Activated CD8-positive, alpha-beta memory T cell treated with anti-CD3 and anti-CD28 coated beads for 4 hours (primary cell): Measurements from ENCODE around the gene EPN3.

ENCODE experiments used
- DNase-seq, 2 donors: peaks; one replicate each; pipeline ENCODE4 v3.0.0-alpha.2; 2020; ENCODE audit warnings: low read depth in 2 of 2

Gene EPN3

DNA sequence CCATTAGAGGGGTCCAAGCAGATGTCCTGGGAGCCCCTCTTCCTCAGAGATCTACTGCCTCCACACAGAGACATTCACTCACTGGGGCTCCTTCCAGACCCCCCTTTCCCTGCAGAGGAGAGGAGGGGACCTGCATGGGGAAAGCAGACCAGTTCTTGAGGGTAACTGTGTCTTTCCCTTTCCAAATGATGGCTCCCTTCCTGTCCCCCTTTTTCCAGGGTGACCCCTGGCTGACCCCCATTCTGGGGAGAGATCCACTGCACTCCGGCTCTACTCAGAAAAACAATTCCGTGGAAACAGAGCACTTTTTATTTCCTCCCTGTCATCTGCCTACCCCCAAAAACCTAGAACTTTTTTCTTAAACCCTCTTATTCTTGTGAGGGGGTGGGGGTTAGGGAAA is 34.4 kb downstream of the EPN3 start:
- no peak for DNase-seq

DNA sequence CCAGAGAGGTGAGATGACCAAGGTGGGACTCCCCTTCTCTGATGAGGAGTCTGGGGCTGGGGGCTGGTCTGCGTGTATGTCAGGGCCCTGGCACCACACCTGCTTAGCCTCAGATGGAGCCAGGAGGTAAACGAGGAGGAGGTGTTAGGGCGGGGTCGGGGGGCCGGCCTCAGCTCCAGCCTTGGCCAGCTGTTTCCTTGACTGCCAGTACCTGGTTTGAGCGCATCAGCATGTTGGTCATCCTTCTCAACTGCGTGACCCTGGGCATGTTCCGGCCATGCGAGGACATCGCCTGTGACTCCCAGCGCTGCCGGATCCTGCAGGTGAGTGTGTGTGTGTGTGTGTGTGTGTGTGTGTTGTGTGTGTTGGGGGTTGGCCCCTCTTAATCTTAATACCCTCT is 36.1 kb downstream of the EPN3 start:
- no peak for DNase-seq

GRCh38 chr17:50569592-50569991 is 37.1 kb downstream of the EPN3 start:
- no peak for DNase-seq

DNA sequence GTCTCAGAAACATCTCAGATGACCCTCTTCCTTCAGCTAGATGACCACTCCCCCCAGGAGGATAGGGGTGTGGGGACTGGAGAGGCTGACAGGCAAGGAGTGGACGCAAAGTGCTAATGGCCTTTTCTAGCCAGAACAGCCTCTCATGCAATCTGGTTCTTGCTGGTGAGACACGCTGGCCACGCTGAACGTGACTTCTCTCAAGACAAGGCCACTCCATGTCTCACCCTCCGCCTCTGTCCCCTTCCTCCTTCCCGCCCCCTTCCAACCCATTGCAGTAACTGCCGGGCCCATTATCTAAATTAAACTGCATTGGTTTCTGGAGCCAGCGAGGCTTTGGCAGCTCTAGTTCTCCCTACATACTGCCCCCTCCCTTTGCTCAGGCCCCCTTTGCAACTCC is 37.5 kb downstream of the EPN3 start:
- DNase-seq = no peak

DNA sequence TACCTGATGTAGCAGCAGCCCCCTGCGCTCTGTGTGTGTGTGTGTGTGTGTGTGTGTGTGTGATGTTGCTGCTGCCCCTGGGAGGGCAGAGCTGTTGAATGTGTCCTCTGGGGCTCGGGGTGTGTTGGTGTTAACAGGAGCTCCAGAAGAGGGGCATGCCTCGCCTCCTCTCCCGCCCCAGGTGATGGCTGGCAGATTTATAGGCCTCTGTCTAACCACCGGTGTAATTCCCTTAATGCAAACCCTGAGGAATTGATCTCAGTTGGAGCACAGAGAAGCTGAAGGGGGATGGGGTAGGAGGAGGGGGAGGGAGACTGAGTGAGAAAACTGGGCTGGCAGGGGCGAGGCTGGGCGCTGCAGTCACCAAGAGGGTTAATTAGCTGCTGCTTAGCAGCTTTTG is 38.0 kb downstream of the EPN3 start:
- no peak for DNase-seq

- DNase-seq = no peak
These were observed 39.1 kb downstream of the EPN3 start for GRCh38 chr17:50571681-50572080.

DNA sequence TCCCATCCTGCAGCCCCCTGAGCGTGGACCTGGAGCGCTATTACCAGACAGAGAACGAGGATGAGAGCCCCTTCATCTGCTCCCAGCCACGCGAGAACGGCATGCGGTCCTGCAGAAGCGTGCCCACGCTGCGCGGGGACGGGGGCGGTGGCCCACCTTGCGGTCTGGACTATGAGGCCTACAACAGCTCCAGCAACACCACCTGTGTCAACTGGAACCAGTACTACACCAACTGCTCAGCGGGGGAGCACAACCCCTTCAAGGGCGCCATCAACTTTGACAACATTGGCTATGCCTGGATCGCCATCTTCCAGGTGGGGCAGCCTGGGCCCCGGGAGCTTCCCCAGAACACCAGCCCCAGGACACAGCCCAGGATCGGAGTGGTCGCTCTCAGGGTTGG is 40.0 kb downstream of the EPN3 start:
- DNase-seq = no peak

GRCh38 chr17:50573866-50574611 is 41.5 kb downstream of the EPN3 start:
- no peak for DNase-seq

DNA sequence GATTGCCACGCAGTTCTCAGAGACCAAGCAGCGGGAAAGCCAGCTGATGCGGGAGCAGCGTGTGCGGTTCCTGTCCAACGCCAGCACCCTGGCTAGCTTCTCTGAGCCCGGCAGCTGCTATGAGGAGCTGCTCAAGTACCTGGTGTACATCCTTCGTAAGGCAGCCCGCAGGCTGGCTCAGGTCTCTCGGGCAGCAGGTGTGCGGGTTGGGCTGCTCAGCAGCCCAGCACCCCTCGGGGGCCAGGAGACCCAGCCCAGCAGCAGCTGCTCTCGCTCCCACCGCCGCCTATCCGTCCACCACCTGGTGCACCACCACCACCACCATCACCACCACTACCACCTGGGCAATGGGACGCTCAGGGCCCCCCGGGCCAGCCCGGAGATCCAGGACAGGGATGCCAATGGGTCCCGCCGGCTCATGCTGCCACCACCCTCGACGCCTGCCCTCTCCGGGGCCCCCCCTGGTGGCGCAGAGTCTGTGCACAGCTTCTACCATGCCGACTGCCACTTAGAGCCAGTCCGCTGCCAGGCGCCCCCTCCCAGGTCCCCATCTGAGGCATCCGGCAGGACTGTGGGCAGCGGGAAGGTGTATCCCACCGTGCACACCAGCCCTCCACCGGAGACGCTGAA is 43.2 kb downstream of the EPN3 start:
- DNase-seq = no peak

- no peak for DNase-seq
These were observed 44.3 kb downstream of the EPN3 start for GRCh38 chr17:50576864-50577263.

DNA sequence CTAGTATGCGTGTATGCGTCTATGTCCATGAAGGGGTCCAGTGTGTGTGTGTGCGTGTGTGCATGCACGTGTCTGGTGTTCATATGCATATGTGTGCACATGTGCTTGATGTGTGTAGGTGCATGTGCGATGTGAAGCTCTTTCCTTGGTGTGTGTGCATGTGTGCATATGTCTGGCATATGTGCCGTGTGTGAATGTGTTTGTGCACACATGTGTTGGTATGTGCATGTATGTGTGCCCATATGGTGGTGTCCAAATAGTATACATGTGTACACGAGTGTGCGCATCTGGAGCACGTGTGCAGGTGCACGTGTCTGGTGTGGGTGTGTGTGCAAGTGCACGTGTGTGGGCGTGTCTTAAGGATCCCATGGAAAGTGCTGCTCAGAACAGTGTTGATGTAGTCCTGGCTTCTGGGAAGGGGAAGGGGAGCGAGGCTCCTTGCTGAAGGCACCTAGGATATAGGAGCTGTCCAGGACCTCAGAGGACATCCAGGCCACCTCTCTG is 45.0 kb downstream of the EPN3 start:
- DNase-seq = no peak

DNA sequence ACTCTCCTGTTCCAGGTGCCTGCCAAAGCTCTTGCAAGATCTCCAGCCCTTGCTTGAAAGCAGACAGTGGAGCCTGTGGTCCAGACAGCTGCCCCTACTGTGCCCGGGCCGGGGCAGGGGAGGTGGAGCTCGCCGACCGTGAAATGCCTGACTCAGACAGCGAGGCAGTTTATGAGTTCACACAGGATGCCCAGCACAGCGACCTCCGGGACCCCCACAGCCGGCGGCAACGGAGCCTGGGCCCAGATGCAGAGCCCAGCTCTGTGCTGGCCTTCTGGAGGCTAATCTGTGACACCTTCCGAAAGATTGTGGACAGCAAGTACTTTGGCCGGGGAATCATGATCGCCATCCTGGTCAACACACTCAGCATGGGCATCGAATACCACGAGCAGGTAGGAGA is 45.6 kb downstream of the EPN3 start:
- no peak for DNase-seq

GRCh38 chr17:50579399-50579798 is 46.9 kb downstream of the EPN3 start:
- no peak for DNase-seq

DNA sequence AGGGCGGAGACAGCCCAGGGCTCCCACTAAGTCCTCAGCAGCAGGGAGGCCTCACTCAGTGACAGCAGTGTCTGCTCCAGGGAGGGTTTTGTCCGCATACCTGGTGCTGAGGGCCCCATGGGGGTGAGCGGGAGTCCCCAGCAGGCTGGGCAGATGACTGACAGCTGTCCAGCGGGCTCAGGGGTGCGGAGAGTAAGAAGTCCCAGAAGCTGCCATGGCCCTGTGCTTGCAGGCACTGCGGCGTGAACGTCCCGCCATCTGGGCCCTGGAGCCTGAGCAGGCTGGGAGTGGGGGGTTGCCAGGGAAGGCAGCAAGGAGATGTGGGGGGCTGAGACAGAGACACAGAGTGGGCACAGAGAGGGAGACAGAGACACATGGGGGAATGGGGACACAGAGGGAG is 48.1 kb downstream of the EPN3 start:
- no peak for DNase-seq

- no peak for DNase-seq
These were observed 48.8 kb downstream of the EPN3 start for GRCh38 chr17:50581316-50581715.

DNA sequence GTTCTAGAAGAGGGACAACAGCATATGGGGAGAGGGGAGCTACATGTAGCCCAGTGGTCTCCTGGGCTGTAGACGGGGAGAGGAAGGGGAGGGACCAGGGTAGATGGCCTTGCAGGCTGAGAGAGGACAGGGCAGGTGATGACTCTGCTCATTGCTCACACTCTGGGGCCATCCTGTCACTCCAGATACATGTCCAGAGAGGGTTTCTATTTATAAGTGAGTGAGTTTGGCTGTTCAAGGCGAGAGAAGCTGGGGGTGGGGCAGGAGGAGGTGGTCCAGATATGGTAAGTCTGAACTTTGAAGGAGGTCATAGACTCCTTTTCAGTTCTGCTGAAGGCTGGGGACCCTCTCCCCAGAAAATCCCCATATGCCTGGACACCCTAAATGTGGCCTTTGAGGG is 50.2 kb downstream of the EPN3 start:
- no peak for DNase-seq

DNA sequence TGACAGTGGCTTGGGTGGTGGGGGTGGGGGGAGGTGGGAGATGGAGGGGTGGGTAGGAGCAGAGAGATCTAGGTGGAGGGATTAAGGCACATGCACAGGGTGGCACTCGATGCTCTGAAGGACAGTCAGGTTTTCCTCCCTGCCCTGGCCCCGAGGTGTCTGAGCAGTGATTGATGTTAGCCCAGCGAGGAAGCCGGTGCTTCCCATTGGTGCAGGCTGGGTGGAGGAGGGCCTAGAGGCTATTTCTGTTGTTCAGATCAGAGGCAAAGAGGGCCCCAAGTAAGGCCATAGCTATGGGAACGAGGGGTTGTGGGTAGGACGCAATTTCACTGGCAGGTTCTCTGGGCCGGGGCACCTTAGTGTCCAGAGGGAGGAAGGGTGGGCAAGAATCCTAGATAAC is 51.1 kb downstream of the EPN3 start:
- DNase-seq = no peak

- no peak for DNase-seq
These were observed 51.6 kb downstream of the EPN3 start for GRCh38 chr17:50584116-50584515.

GRCh38 chr17:50584749-50585148 is 52.2 kb downstream of the EPN3 start:
- DNase-seq = no peak

- DNase-seq = no peak
These were observed 52.8 kb downstream of the EPN3 start for GRCh38 chr17:50585346-50585745.

DNA sequence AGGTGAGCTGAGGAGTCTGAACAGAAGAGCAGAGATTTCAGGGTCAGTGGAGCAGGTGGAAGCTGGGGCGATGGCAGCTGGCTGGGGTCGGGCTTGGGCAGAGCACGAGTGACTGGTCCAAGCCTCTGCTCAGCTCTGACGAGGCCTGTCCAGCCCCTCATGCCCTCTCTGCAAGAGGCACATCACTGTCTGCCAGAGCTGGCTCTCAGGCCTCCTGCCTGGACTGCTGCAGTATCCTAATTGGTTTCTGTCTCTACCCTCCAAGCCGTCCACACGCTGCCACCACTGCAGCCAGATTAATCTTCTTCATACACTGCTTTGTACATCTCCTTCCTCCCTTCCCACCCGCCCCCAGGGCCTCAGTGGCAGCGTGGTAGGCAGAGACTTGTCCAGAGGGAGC is 53.4 kb downstream of the EPN3 start:
- DNase-seq = no peak

- DNase-seq = no peak
These were observed 54.1 kb downstream of the EPN3 start for GRCh38 chr17:50586421-50587247.

GRCh38 chr17:50587571-50587970 is 55.0 kb downstream of the EPN3 start:
- DNase-seq = no peak
